GM23338 (cell line): ENCODE data around the gene CAPZA1. TPM values are rescaled to one million over a fixed set of nuclear protein-coding genes. Genes with fewer than 3 reads are reported as not detected.
A peak's percentile ranks its signal among the peaks of the same experiment; 100 is the strongest.

Source experiments
- ATAC-seq: fragments of 200-7000 bp; cut with Tn5 transposase; 3 replicates; pipeline ENCODE4 v1.9.1; 2020
- DNase-seq: peaks from one replicate; pipeline ENCODE4 v3.0.0-alpha.2; 2015; ENCODE audit warnings: low spot score
- H2AFZ ChIP-seq: fragments of 200-600 bp; sonication (generic); 2 replicates; pipeline ENCODE4 v1.8.0; 2016; ENCODE audit warnings: antibody characterized with exemption, mild to moderate bottlenecking, moderate library complexity
- H3F3A ChIP-seq: fragments of 200-600 bp; sonication (generic); replicated peaks from 2 replicates; pipeline ENCODE4 v1.8.0; 2017; ENCODE audit warnings: antibody characterized with exemption, mixed run types, low read depth
- H3K27ac ChIP-seq: fragments of 200-600 bp; sonication (generic); 2 replicates; pipeline ENCODE4 v1.6.1; 2016; ENCODE audit warnings: low read depth
- H3K27me3 ChIP-seq: fragments of 200-600 bp; sonication (generic); 2 replicates; pipeline ENCODE4 v1.8.0; 2016; ENCODE audit warnings: mild to moderate bottlenecking, mixed run types, moderate library complexity; ENCODE audit not compliant: insufficient read depth
- H3K36me3 ChIP-seq: fragments of 200-600 bp; sonication (generic); 2 replicates; pipeline ENCODE4 v1.8.0; 2016; ENCODE audit warnings: mild to moderate bottlenecking; ENCODE audit not compliant: insufficient read depth
- H3K4me1 ChIP-seq: fragments of 200-600 bp; sonication (generic); 2 replicates; pipeline ENCODE4 v1.8.0; 2016; ENCODE audit warnings: mild to moderate bottlenecking, moderate library complexity; ENCODE audit not compliant: insufficient read depth
- H3K4me2 ChIP-seq: fragments of 200-600 bp; sonication (generic); 2 replicates; pipeline ENCODE4 v1.7.1; 2017; ENCODE audit warnings: mixed run types
- H3K4me3 ChIP-seq: fragments of 200-600 bp; sonication (generic); 2 replicates; pipeline ENCODE4 v1.6.1; 2016; ENCODE audit warnings: mixed run types
- H3K79me2 ChIP-seq: fragments of 200-600 bp; sonication (generic); replicated peaks from 2 replicates; pipeline ENCODE4 v1.8.0; 2017; ENCODE audit warnings: mild to moderate bottlenecking; ENCODE audit not compliant: insufficient read depth
- H3K9me2 ChIP-seq: fragments of 200-600 bp; sonication (generic); 2 replicates; pipeline ENCODE4 v1.8.0; 2017; ENCODE audit not compliant: insufficient read depth
- H4K20me1 ChIP-seq: fragments of 200-600 bp; sonication (generic); replicated peaks from 2 replicates; pipeline ENCODE4 v1.8.0; 2017; ENCODE audit warnings: mild to moderate bottlenecking; ENCODE audit not compliant: insufficient read depth
- H3K27ac Mint-ChIP-seq: 2 replicates; pipeline ENCODE4 v1.8.0; 2020; ENCODE audit warnings: inconsistent platforms, mild to moderate bottlenecking, moderate library complexity, mixed read lengths
- H3K27me3 Mint-ChIP-seq: 3 replicates; pipeline ENCODE4 v1.8.0; 2022; ENCODE audit warnings: low read depth, mild to moderate bottlenecking, moderate library complexity, mixed read lengths, inconsistent platforms; ENCODE audit not compliant: insufficient read depth, poor library complexity
- H3K36me3 Mint-ChIP-seq: 3 replicates; pipeline ENCODE4 v1.8.0; 2021; ENCODE audit warnings: low read depth, mild to moderate bottlenecking, inconsistent platforms, moderate library complexity, mixed read lengths
- H3K4me1 Mint-ChIP-seq: 3 replicates; pipeline ENCODE4 v1.8.0; 2020; ENCODE audit warnings: mild to moderate bottlenecking, inconsistent platforms, mixed read lengths
- H3K4me3 Mint-ChIP-seq: 3 replicates; pipeline ENCODE4 v1.8.0; 2021; ENCODE audit warnings: moderate library complexity, mild to moderate bottlenecking, inconsistent platforms, mixed read lengths
- H3K9me3 Mint-ChIP-seq: 3 replicates; pipeline ENCODE4 v1.8.0; 2020; ENCODE audit warnings: moderate library complexity, mild to moderate bottlenecking, inconsistent platforms, mixed read lengths
- CREB1 ChIP-seq: fragments of 250-450 bp; sonication (Bioruptor Pico); IDR thresholded peaks from 2 replicates; pipeline ENCODE4 v1.5.0; 2020; ENCODE audit warnings: low read depth, mild to moderate bottlenecking, moderate library complexity
- CTCF ChIP-seq, 2 experiments: fragments of 200-600 bp in 1 of 2; sonication (generic) in 1 of 2; conservative IDR thresholded peaks; 2 replicates each; pipeline versions ENCODE4 v1.5.1 to v1.6.1; 2016 to 2017; ENCODE audit warnings: antibody characterized with exemption in 2 of 2, low read depth in 2 of 2, mild to moderate bottlenecking in 2 of 2, moderate library complexity in 1 of 2
- ETS1 ChIP-seq: IDR thresholded peaks from 2 replicates; pipeline ENCODE4 v1.6.1; 2016; ENCODE audit warnings: antibody characterized with exemption
- EZH2 ChIP-seq: fragments of 200-600 bp; sonication (generic); IDR thresholded peaks from one replicate; pipeline ENCODE4 v1.8.0; 2017; ENCODE audit warnings: antibody characterized with exemption, mild to moderate bottlenecking, low read depth; ENCODE audit not compliant: unreplicated experiment
- EZH2phosphoT487 ChIP-seq: fragments of 200-600 bp; sonication (generic); IDR thresholded peaks from one replicate; pipeline ENCODE4 v1.8.1; 2018; ENCODE audit warnings: antibody characterized with exemption; ENCODE audit not compliant: unreplicated experiment
- JUNB ChIP-seq: IDR thresholded peaks from one replicate; pipeline ENCODE4 v1.6.1; 2016; ENCODE audit warnings: antibody characterized with exemption; ENCODE audit not compliant: unreplicated experiment
- NANOG ChIP-seq: IDR thresholded peaks from 2 replicates; pipeline ENCODE4 v1.6.1; 2016; ENCODE audit warnings: antibody characterized with exemption, borderline replicate concordance
- POLR2AphosphoS5 ChIP-seq: IDR thresholded peaks from 2 replicates; pipeline ENCODE4 v1.6.1; 2016; ENCODE audit warnings: antibody characterized with exemption, low read depth
- REST ChIP-seq: IDR thresholded peaks from one replicate; pipeline ENCODE4 v1.6.1; 2018; ENCODE audit warnings: antibody characterized with exemption; ENCODE audit not compliant: unreplicated experiment
- STAT1 ChIP-seq: IDR thresholded peaks from one replicate; pipeline ENCODE4 v1.6.1; 2016; ENCODE audit warnings: antibody characterized with exemption; ENCODE audit not compliant: unreplicated experiment
- ZNF114 ChIP-seq: fragments of 250-450 bp; sonication (Bioruptor Pico); IDR thresholded peaks from 2 replicates; pipeline ENCODE4 v1.5.0; 2020; ENCODE audit warnings: mild to moderate bottlenecking, moderate library complexity
- ZNF331 ChIP-seq: fragments of 250-450 bp; sonication (Bioruptor Pico); IDR thresholded peaks from 2 replicates; pipeline ENCODE4 v1.5.0; 2020; ENCODE audit warnings: low read depth, mild to moderate bottlenecking, moderate library complexity
- ZNF462 ChIP-seq: fragments of 250-450 bp; sonication (Bioruptor Pico); IDR thresholded peaks from 2 replicates; pipeline ENCODE4 v1.5.0; 2020; ENCODE audit warnings: mild to moderate bottlenecking, moderate library complexity
- polyA plus RNA-seq: library from polyadenylated mRNA; unstranded; fragments of >200 nt; fragmentation: Nextera tagmentation; extraction: Ambion mirVana; gene quantifications from 2 replicates; pipeline ENCODE4 v1.2.1, GENCODE V29; 2016
- total RNA-seq: library from RNA; depleted of rRNA; stranded (reverse); fragments of >200 nt; shearing (Covaris generic); gene quantifications from 2 replicates; pipeline ENCODE4 v1.2.3, GENCODE V29; 2014

Gene CAPZA1
- total and polyA plus RNA-seq, 2 experiments from 2014 or later = 147 to 182 TPM

- peak overlapping the region; percentile 98 for H3K27ac ChIP-seq
These were observed 704 bp downstream of the CAPZA1 start for GRCh38 chr1:112620377-112620695.

More at GRCh38 chr1:112620377-112620695, 704 bp downstream of the CAPZA1 start:
- H3K4me1 ChIP-seq = peaks cover 11% of the 10 kb centered on the region
- peak overlapping the region; percentile 100 for H3K4me3 Mint-ChIP-seq
- H3K4me2 ChIP-seq = peak overlapping the region; percentile 96
- ATAC-seq (no peak), DNase-seq (no peak)
- no peaks in the 10 kb centered on the region for H3K9me3 Mint-ChIP-seq
- H3K36me3 Mint-ChIP-seq = peaks cover 6% of the 10 kb centered on the region
- H3K79me2 ChIP-seq = peaks cover 91% of the 10 kb centered on the region
- peaks cover 10% of the 10 kb centered on the region for H3K27me3 Mint-ChIP-seq
- no peak overlapping the region for H2AFZ ChIP-seq
- H3K36me3 ChIP-seq = 0 out of 2 replicates have a peak, but pooled peaks cover 3% of the 10 kb centered on the region
- H4K20me1 ChIP-seq = peaks cover 21% of the 10 kb centered on the region
- peak overlapping the region; percentile 99 for H3K27ac Mint-ChIP-seq
- H3K9me2 ChIP-seq = no peaks in the 10 kb centered on the region
- H3K27me3 ChIP-seq = no peaks in the 10 kb centered on the region
- peaks cover 20% of the 10 kb centered on the region for H3K4me1 Mint-ChIP-seq
- H3F3A ChIP-seq = peaks cover 4% of the 10 kb centered on the region; the same call in 1 of the 2 replicates
- TF ChIP-seq ZNF462 = no peak
- no peak for TF ChIP-seq CTCF (conservative IDR thresholded peaks at IDR 0.05; ENCODE audit: low read depth in 2 of 2)
- no peak for TF ChIP-seq CREB1 (CRISPR knock-in tag)
- no peak for TF ChIP-seq NANOG
- TF ChIP-seq JUNB = no peak
- no peak for TF ChIP-seq REST
- no peak for TF ChIP-seq POLR2AphosphoS5
- no peak for TF ChIP-seq STAT1
- no peak for TF ChIP-seq ETS1
- TF ChIP-seq EZH2 = no peak
- no peak for TF ChIP-seq ZNF331 (CRISPR knock-in tag)
- TF ChIP-seq ZNF114 = no peak
- TF ChIP-seq EZH2phosphoT487 = no peak
- peak overlapping the region; percentile 93 for H3K4me3 ChIP-seq
